Body of pancreas (tissue), 4 donors: Measurements from ENCODE around the gene LVRN. TPM values are rescaled to one million over a fixed set of nuclear protein-coding genes. Genes with fewer than 3 reads are reported as not detected.

Source experiments
- ATAC-seq: fragments of 150-250 bp; one replicate; pipeline ENCODE4 v1.9.1; 2016
- DNase-seq, 4 donors: peaks; one replicate each; pipeline ENCODE4 v3.0.0-alpha.2; 2019
- H3K27ac ChIP-seq, 4 donors: fragments of 200-600 bp; sonication (generic); 1 replicate in 3 of 4; 2 replicates in 1 of 4; pipeline versions ENCODE4 v1.5.1 to v1.6.1; 2016 to 2019; ENCODE audit warnings: mild to moderate bottlenecking in 1 of 4, mixed read lengths in 1 of 4, moderate library complexity in 1 of 4
- H3K27me3 ChIP-seq, 2 donors: fragments of 200-600 bp; sonication (generic); one replicate each; pipeline ENCODE4 v1.6.0; 2016; ENCODE audit warnings: mild to moderate bottlenecking in 1 of 2
- H3K36me3 ChIP-seq, 2 donors: fragments of 200-600 bp; sonication (generic); replicated peaks in 1 of 2; 2 replicates each; pipeline ENCODE4 v1.5.1; 2016; ENCODE audit warnings: low read depth in 2 of 2; ENCODE audit not compliant: insufficient read depth in 1 of 2
- H3K4me1 ChIP-seq: fragments of 200-600 bp; sonication (generic); one replicate; pipeline ENCODE4 v1.6.0; 2016
- H3K4me3 ChIP-seq, 2 donors: fragments of 200-600 bp; sonication (generic); 1 replicate in 1 of 2; 2 replicates in 1 of 2; pipeline ENCODE4 v1.5.1; 2016 to 2019
- H3K9me3 ChIP-seq, 3 donors: fragments of 200-600 bp; sonication (generic); 1 replicate in 2 of 3; 2 replicates in 1 of 3; pipeline ENCODE4 v1.5.1; 2016
- CTCF ChIP-seq, 7 experiments: fragments of 450-650 bp in 4 of 7; fragments of 200-600 bp in 3 of 7; sonication (generic) in 3 of 7; IDR thresholded peaks; one replicate each; pipeline ENCODE4 v1.5.1; 2016 to 2019; ENCODE audit warnings: antibody characterized with exemption in 7 of 7
- POLR2A ChIP-seq, 3 donors: fragments of 450-650 bp; IDR thresholded peaks; one replicate each; pipeline ENCODE4 v1.6.1; 2016; ENCODE audit warnings: antibody characterized with exemption in 3 of 3, mild to moderate bottlenecking in 2 of 3
- WGBS, 2 donors: methylation state at CpG; one replicate each; pipeline ENCODE4 v1.1.5; 2017; 5-methylcytosine and 5-hydroxymethylcytosine counted together
- intact Hi-C: fragments of 100-400 bp; cut with DNase I; formaldehyde crosslinking; loops from one replicate; pipeline ENCODE4 v1.15.1; 2023
- total RNA-seq, 2 donors: library from RNA; depleted of rRNA; stranded (reverse); fragments of >200 nt; gene quantifications; one replicate each; pipeline ENCODE4 v1.1.0, GENCODE V29; 2016

Gene LVRN
- total RNA-seq, 2 donors from 2014 or later: 0.52 to 2.0 TPM

- ATAC-seq (no peak), DNase-seq (no peak)
- intact Hi-C loops: no loop called here
- H3K27me3 ChIP-seq: no peaks in the 10 kb centered on the region
- H3K4me3 ChIP-seq: no peak overlapping the region
- H3K4me1 ChIP-seq: no peaks in the 10 kb centered on the region
- H3K9me3 ChIP-seq: no peaks in the 10 kb centered on the region
- TF ChIP-seq CTCF (IDR thresholded peaks at IDR 0.05) (no peak), POLR2A (IDR thresholded peaks at IDR 0.05) (no peak)
- no peak overlapping the region for H3K27ac ChIP-seq
- no peaks in the 10 kb centered on the region for H3K36me3 ChIP-seq
Measured at GRCh38 chr5:116011046-116011445, 48.8 kb downstream of the LVRN start.

GRCh38 chr5:116013207-116013785 is 51.0 kb downstream of the LVRN start:
- DNase-seq (no peak), ATAC-seq (no peak)
- Histone ChIP-seq H3K27ac (no peak overlapping the region), H3K36me3 (no peaks in the 10 kb centered on the region), H3K4me1 (no peaks in the 10 kb centered on the region), H3K27me3 (no peaks in the 10 kb centered on the region), H3K9me3 (no peaks in the 10 kb centered on the region), H3K4me3 (no peak overlapping the region)
- WGBS, 2 donors: 59 to 74% methylated on average over 6 of the region's 6 CpGs
- intact Hi-C loops: no loop called here
- TF ChIP-seq POLR2A (IDR thresholded peaks at IDR 0.05): no peak
- TF ChIP-seq CTCF (IDR thresholded peaks at IDR 0.05): no peak

GRCh38 chr5:116013936-116014335 is 51.7 kb downstream of the LVRN start:
- DNase-seq: no peak
- no peaks in the 10 kb centered on the region for H3K9me3 ChIP-seq
- H3K4me3 ChIP-seq: no peak overlapping the region
- H3K27me3 ChIP-seq: no peaks in the 10 kb centered on the region
- ATAC-seq: no peak
- intact Hi-C loops: no loop called here
- TF ChIP-seq CTCF (IDR thresholded peaks at IDR 0.05) (no peak), POLR2A (IDR thresholded peaks at IDR 0.05) (no peak)
- no peaks in the 10 kb centered on the region for H3K36me3 ChIP-seq
- no peaks in the 10 kb centered on the region for H3K4me1 ChIP-seq
- H3K27ac ChIP-seq: no peak overlapping the region

GRCh38 chr5:116023619-116024018 is 61.3 kb downstream of the LVRN start:
- Histone ChIP-seq H3K4me1 (no peaks in the 10 kb centered on the region), H3K27me3 (no peaks in the 10 kb centered on the region), H3K9me3 (no peaks in the 10 kb centered on the region), H3K4me3 (no peak overlapping the region), H3K36me3 (no peaks in the 10 kb centered on the region), H3K27ac (no peak overlapping the region)
- no peak for ATAC-seq
- intact Hi-C loops: no loop called here
- no peak for DNase-seq
- TF ChIP-seq CTCF (IDR thresholded peaks at IDR 0.05) (no peak), POLR2A (IDR thresholded peaks at IDR 0.05) (no peak)

GRCh38 chr5:116025866-116026265 is 63.6 kb downstream of the LVRN start:
- no peaks in the 10 kb centered on the region for H3K27me3 ChIP-seq
- ATAC-seq: no peak
- no peaks in the 10 kb centered on the region for H3K4me1 ChIP-seq
- no peaks in the 10 kb centered on the region for H3K36me3 ChIP-seq
- no peak for DNase-seq
- H3K4me3 ChIP-seq: no peak overlapping the region
- H3K27ac ChIP-seq: no peak overlapping the region
- H3K9me3 ChIP-seq: no peaks in the 10 kb centered on the region
- 72 to 85% methylated on average over 1 of the region's 1 CpG for WGBS, 2 donors
- intact Hi-C loops: no loop called here
- TF ChIP-seq CTCF (IDR thresholded peaks at IDR 0.05) (no peak), POLR2A (IDR thresholded peaks at IDR 0.05) (no peak)
